Neural progenitor cell (in vitro differentiated cells): ENCODE results near the gene SRRD.

Experiments used
- EZH2 ChIP-seq: fragments of 200-600 bp; sonication (generic); IDR thresholded peaks from 2 replicates; pipeline ENCODE4 v1.6.1; 2017; ENCODE audit warnings: antibody characterized with exemption, mild to moderate bottlenecking, moderate library complexity
- EZH2phosphoT487 ChIP-seq: fragments of 200-600 bp; sonication (generic); IDR thresholded peaks from 2 replicates; pipeline ENCODE4 v1.6.1; 2017; ENCODE audit warnings: antibody characterized with exemption
- TF ChIP-seq, protein P1 (sequence below): fragments of 200-600 bp; sonication (generic); IDR thresholded peaks from 2 replicates; pipeline ENCODE4 v1.5.1; 2017; ENCODE audit warnings: antibody characterized with exemption, mild to moderate bottlenecking

DNA sequence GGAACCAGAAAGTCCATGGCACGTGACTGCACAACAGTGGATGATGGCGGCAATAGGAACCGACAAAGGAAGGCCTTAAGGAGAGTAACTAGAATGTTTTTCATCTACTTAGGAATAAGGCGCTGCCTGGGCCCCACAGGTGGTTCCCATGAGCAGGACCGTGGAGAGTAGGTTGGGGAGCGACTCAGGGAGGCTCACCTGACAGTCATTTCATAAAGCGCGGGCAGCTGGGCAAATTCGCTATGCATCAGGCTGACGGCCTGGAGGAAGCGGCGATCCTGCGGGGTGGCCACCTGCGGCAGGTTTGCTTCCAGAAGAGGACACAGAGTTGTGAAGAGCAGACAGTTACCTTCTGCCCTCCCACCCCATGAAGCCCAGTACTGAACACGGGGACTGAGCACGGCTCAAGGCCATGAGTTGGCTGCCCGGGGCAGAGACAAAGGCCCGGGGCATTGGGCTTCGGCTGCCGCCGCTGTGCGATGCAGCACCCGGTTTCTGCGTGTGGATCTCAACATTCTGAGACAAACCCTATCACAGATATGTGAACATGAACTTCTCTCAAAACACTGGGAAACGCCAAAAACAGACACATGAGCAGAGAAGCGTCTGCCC, 25.9 kb upstream of the SRRD start:
- no peak for TF ChIP-seq EZH2
- TF ChIP-seq, protein P1, sequence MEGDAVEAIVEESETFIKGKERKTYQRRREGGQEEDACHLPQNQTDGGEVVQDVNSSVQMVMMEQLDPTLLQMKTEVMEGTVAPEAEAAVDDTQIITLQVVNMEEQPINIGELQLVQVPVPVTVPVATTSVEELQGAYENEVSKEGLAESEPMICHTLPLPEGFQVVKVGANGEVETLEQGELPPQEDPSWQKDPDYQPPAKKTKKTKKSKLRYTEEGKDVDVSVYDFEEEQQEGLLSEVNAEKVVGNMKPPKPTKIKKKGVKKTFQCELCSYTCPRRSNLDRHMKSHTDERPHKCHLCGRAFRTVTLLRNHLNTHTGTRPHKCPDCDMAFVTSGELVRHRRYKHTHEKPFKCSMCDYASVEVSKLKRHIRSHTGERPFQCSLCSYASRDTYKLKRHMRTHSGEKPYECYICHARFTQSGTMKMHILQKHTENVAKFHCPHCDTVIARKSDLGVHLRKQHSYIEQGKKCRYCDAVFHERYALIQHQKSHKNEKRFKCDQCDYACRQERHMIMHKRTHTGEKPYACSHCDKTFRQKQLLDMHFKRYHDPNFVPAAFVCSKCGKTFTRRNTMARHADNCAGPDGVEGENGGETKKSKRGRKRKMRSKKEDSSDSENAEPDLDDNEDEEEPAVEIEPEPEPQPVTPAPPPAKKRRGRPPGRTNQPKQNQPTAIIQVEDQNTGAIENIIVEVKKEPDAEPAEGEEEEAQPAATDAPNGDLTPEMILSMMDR, result no peak
- TF ChIP-seq EZH2phosphoT487, result no peak
